ENCODE results near the gene GNA12. TPM values are rescaled to one million over a fixed set of nuclear protein-coding genes. Genes with fewer than 3 reads are reported as not detected.

Gene GNA12
- polyA plus RNA-seq, 1 donor, result 41.0 TPM

- no peak for DNase-seq
Measured at GRCh38 chr7:2818653-2819052, 25.5 kb downstream of the GNA12 start.

GRCh38 chr7:2818121-2818520 lies 26.0 kb downstream of the GNA12 start:
- no peak for DNase-seq

GRCh38 chr7:2817456-2817855 lies 26.7 kb downstream of the GNA12 start:
- DNase-seq, result no peak

- no peak for DNase-seq
Measured at GRCh38 chr7:2815875-2816245, 28.2 kb downstream of the GNA12 start.

- DNase-seq, result no peak
Measured at GRCh38 chr7:2814946-2815874, 28.9 kb downstream of the GNA12 start.

GRCh38 chr7:2814186-2814945 lies 29.7 kb downstream of the GNA12 start:
- no peak for DNase-seq

- DNase-seq, result no peak
Measured at GRCh38 chr7:2813350-2814185, 30.5 kb downstream of the GNA12 start.

GRCh38 chr7:2812831-2813230 lies 31.3 kb downstream of the GNA12 start:
- DNase-seq, result no peak

- DNase-seq, result no peak
Measured at GRCh38 chr7:2812114-2812487, 32.0 kb downstream of the GNA12 start.

GRCh38 chr7:2811476-2812113 lies 32.5 kb downstream of the GNA12 start:
- no peak for DNase-seq

GRCh38 chr7:2810682-2811415 lies 33.3 kb downstream of the GNA12 start:
- no peak for DNase-seq

- DNase-seq, result no peak
Measured at GRCh38 chr7:2809903-2810625, 34.0 kb downstream of the GNA12 start.

GRCh38 chr7:2808891-2809665 lies 35.0 kb downstream of the GNA12 start:
- DNase-seq, result no peak

GRCh38 chr7:2807845-2808772 lies 36.0 kb downstream of the GNA12 start:
- no peak for DNase-seq

GRCh38 chr7:2807460-2807844 lies 36.7 kb downstream of the GNA12 start:
- no peak for DNase-seq

GRCh38 chr7:2806571-2806970 lies 37.5 kb downstream of the GNA12 start:
- DNase-seq, result no peak

- DNase-seq, result no peak
Measured at GRCh38 chr7:2805213-2805944, 38.7 kb downstream of the GNA12 start.

GRCh38 chr7:2804227-2804763 lies 39.8 kb downstream of the GNA12 start:
- DNase-seq, result no peak
